HEK293 (cell line): ENCODE results near the gene MGAT4C.

ENCODE experiments used
- HOXC10 ChIP-seq: sonication (generic); formaldehyde crosslinking; IDR thresholded peaks from 2 replicates; pipeline ENCODE4 v1.8.1; 2023; ENCODE audit warnings: mild to moderate bottlenecking, missing genetic modification reagents
- KLF16 ChIP-seq: fragments of 450-650 bp; formaldehyde crosslinking; IDR thresholded peaks from 2 replicates; pipeline ENCODE4 v1.5.1; 2017; ENCODE audit warnings: missing biosample characterization, missing genetic modification characterization
- SALL2 ChIP-seq: fragments of 450-650 bp; formaldehyde crosslinking; IDR thresholded peaks from 2 replicates; pipeline ENCODE4 v1.5.0; 2017; ENCODE audit warnings: missing biosample characterization, mild to moderate bottlenecking, missing genetic modification characterization, borderline replicate concordance
- ZBTB7A ChIP-seq: fragments of 450-650 bp; formaldehyde crosslinking; IDR thresholded peaks from 2 replicates; pipeline ENCODE4 v1.5.1; 2016; ENCODE audit warnings: low read depth, missing biosample characterization, missing genetic modification characterization
- ZNF132 ChIP-seq: fragments of 450-650 bp; formaldehyde crosslinking; IDR thresholded peaks from 2 replicates; pipeline ENCODE4 v1.5.1; 2017; ENCODE audit warnings: missing biosample characterization, missing genetic modification characterization, borderline replicate concordance
- ZNF274 ChIP-seq, 2 experiments: fragments of 200-500 bp in 1 of 2; fragments of 450-650 bp in 1 of 2; sonication (Bioruptor generic) in 1 of 2; formaldehyde crosslinking in 1 of 2; IDR thresholded peaks; 2 replicates each; pipeline versions ENCODE4 v1.5.1 to v1.6.1; 2014 to 2016; ENCODE audit warnings: borderline replicate concordance in 1 of 2, inconsistent platforms in 1 of 2, low read length in 1 of 2, missing biosample characterization in 1 of 2, missing genetic modification characterization in 1 of 2
- ZNF529 ChIP-seq: fragments of 450-650 bp; formaldehyde crosslinking; IDR thresholded peaks from 2 replicates; pipeline ENCODE4 v1.5.1; 2017; ENCODE audit warnings: missing genetic modification characterization, missing biosample characterization; ENCODE audit not compliant: insufficient replicate concordance
- ZNF530 ChIP-seq: fragments of 450-650 bp; formaldehyde crosslinking; IDR thresholded peaks from 2 replicates; pipeline ENCODE4 v1.5.1; 2016; ENCODE audit warnings: low read depth, missing biosample characterization, missing genetic modification characterization
- ZNF585B ChIP-seq: fragments of 450-650 bp; formaldehyde crosslinking; IDR thresholded peaks from 2 replicates; pipeline ENCODE4 v1.5.1; 2016; ENCODE audit warnings: missing biosample characterization, missing genetic modification characterization
- ZSCAN30 ChIP-seq: fragments of 450-650 bp; IDR thresholded peaks from 2 replicates; pipeline ENCODE4 v1.5.1; 2018; ENCODE audit warnings: missing biosample characterization, mild to moderate bottlenecking, missing genetic modification characterization, moderate library complexity
- TF ChIP-seq, protein P1 (sequence below): fragments of 450-650 bp; formaldehyde crosslinking; IDR thresholded peaks from 2 replicates; pipeline ENCODE4 v1.5.1; 2016; ENCODE audit warnings: missing biosample characterization, missing genetic modification characterization
- TF ChIP-seq, protein P2 (sequence below): sonication (generic); formaldehyde crosslinking; IDR thresholded peaks from 2 replicates; pipeline ENCODE4 v1.8.1; 2022; ENCODE audit warnings: mild to moderate bottlenecking, moderate library complexity, missing genetic modification reagents
- TF ChIP-seq, protein P3 (sequence below): fragments of 450-650 bp; formaldehyde crosslinking; IDR thresholded peaks from 2 replicates; pipeline ENCODE4 v1.5.1; 2016; ENCODE audit warnings: missing biosample characterization, missing genetic modification characterization, low read depth

- no peak for TF ChIP-seq ZNF132 (tag by site-specific recombination)
- TF ChIP-seq ZNF274 (IDR thresholded peaks at IDR 0.05; ENCODE audit: low read length), result no peak
- no peak for TF ChIP-seq ZNF274 (tag by site-specific recombination; IDR thresholded peaks at IDR 0.05; ENCODE audit: borderline replicate concordance)
- TF ChIP-seq, protein P1, sequence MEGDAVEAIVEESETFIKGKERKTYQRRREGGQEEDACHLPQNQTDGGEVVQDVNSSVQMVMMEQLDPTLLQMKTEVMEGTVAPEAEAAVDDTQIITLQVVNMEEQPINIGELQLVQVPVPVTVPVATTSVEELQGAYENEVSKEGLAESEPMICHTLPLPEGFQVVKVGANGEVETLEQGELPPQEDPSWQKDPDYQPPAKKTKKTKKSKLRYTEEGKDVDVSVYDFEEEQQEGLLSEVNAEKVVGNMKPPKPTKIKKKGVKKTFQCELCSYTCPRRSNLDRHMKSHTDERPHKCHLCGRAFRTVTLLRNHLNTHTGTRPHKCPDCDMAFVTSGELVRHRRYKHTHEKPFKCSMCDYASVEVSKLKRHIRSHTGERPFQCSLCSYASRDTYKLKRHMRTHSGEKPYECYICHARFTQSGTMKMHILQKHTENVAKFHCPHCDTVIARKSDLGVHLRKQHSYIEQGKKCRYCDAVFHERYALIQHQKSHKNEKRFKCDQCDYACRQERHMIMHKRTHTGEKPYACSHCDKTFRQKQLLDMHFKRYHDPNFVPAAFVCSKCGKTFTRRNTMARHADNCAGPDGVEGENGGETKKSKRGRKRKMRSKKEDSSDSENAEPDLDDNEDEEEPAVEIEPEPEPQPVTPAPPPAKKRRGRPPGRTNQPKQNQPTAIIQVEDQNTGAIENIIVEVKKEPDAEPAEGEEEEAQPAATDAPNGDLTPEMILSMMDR (tag by site-specific recombination), result no peak
- no peak for TF ChIP-seq ZBTB7A (tag by site-specific recombination)
- no peak for TF ChIP-seq ZNF530 (tag by site-specific recombination)
- no peak for TF ChIP-seq SALL2 (tag by site-specific recombination)
- TF ChIP-seq, protein P2, sequence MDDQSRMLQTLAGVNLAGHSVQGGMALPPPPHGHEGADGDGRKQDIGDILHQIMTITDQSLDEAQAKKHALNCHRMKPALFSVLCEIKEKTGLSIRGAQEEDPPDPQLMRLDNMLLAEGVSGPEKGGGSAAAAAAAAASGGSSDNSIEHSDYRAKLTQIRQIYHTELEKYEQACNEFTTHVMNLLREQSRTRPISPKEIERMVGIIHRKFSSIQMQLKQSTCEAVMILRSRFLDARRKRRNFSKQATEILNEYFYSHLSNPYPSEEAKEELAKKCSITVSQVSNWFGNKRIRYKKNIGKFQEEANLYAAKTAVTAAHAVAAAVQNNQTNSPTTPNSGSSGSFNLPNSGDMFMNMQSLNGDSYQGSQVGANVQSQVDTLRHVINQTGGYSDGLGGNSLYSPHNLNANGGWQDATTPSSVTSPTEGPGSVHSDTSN (CRISPR knock-in tag), result no peak
- TF ChIP-seq KLF16 (tag by site-specific recombination), result no peak
- TF ChIP-seq ZSCAN30, result no peak
- TF ChIP-seq, protein P3, sequence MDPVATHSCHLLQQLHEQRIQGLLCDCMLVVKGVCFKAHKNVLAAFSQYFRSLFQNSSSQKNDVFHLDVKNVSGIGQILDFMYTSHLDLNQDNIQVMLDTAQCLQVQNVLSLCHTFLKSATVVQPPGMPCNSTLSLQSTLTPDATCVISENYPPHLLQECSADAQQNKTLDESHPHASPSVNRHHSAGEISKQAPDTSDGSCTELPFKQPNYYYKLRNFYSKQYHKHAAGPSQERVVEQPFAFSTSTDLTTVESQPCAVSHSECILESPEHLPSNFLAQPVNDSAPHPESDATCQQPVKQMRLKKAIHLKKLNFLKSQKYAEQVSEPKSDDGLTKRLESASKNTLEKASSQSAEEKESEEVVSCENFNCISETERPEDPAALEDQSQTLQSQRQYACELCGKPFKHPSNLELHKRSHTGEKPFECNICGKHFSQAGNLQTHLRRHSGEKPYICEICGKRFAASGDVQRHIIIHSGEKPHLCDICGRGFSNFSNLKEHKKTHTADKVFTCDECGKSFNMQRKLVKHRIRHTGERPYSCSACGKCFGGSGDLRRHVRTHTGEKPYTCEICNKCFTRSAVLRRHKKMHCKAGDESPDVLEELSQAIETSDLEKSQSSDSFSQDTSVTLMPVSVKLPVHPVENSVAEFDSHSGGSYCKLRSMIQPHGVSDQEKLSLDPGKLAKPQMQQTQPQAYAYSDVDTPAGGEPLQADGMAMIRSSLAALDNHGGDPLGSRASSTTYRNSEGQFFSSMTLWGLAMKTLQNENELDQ (tag by site-specific recombination), result no peak
- no peak for TF ChIP-seq ZNF585B (tag by site-specific recombination)
- TF ChIP-seq HOXC10 (CRISPR knock-in tag), result no peak
- TF ChIP-seq ZNF529, result no peak
Observed at GRCh38 chr12:86138770-86139169, 117.4 kb downstream of the MGAT4C start.
